Immature natural killer cell (primary cell): ENCODE data around the gene CRB1. TPM values are rescaled to one million over a fixed set of nuclear protein-coding genes. Genes with fewer than 3 reads are reported as not detected.

Source experiments
- DNase-seq, 3 donors: peaks; one replicate each; pipeline ENCODE4 v3.0.0; 2022; ENCODE audit warnings: mixed read lengths in 1 of 3
- H3K27ac Mint-ChIP-seq, 6 donors: one replicate each; pipeline ENCODE4 v1.8.0; 2020; ENCODE audit warnings: mixed read lengths in 6 of 6, mild to moderate bottlenecking in 5 of 6, inconsistent platforms in 4 of 6, moderate library complexity in 3 of 6
- H3K27me3 Mint-ChIP-seq, 3 donors: one replicate each; pipeline ENCODE4 v1.8.0; 2020 to 2021; ENCODE audit warnings: low read depth in 3 of 3, mild to moderate bottlenecking in 3 of 3, mixed read lengths in 3 of 3, moderate library complexity in 3 of 3, inconsistent platforms in 1 of 3
- H3K36me3 Mint-ChIP-seq, 3 donors: one replicate each; pipeline ENCODE4 v1.8.0; 2020; ENCODE audit warnings: mixed read lengths in 3 of 3, inconsistent platforms in 2 of 3, mild to moderate bottlenecking in 2 of 3
- H3K4me1 Mint-ChIP-seq, 2 donors: one replicate each; pipeline ENCODE4 v1.8.0; 2020; ENCODE audit warnings: inconsistent platforms in 2 of 2, mild to moderate bottlenecking in 2 of 2, mixed read lengths in 2 of 2, moderate library complexity in 1 of 2
- H3K4me3 Mint-ChIP-seq, 5 donors: one replicate each; pipeline ENCODE4 v1.8.0; 2020; ENCODE audit warnings: mild to moderate bottlenecking in 5 of 5, mixed read lengths in 5 of 5, inconsistent platforms in 3 of 5, moderate library complexity in 3 of 5
- H3K9me3 Mint-ChIP-seq, 6 donors: one replicate each; pipeline ENCODE4 v1.8.0; 2020; ENCODE audit warnings: mild to moderate bottlenecking in 6 of 6, mixed read lengths in 6 of 6, inconsistent platforms in 4 of 6, moderate library complexity in 3 of 6
- polyA plus RNA-seq, 3 donors: library from polyadenylated mRNA; unstranded; fragments of 300-500 nt; fragmentation: Illumina TruSeq; gene quantifications; one replicate each; pipeline ENCODE4 v1.2.3, GENCODE V29; 2021

CRB1 gene
- polyA plus RNA-seq, 3 donors from 2014 or later: 0.26 to 0.53 TPM; not detected in 1

- no peak overlapping the region for H3K4me3 Mint-ChIP-seq
Measured at GRCh38 chr1:197307551-197307950, 39.5 kb downstream of the CRB1 start.

GRCh38 chr1:197311081-197311480, 43.0 kb downstream of the CRB1 start:
- Mint-ChIP-seq H3K9me3 (no peaks in the 10 kb centered on the region), H3K4me3 (no peak overlapping the region), H3K27ac (no peak overlapping the region), H3K27me3 (peaks cover 0 to 13% (median 2%) of the 10 kb centered on the region in 3 donors), H3K36me3 (no peaks in the 10 kb centered on the region), H3K4me1 (no peaks in the 10 kb centered on the region)
- no peak for DNase-seq

More at GRCh38 chr1:197307551-197307950, 39.5 kb downstream of the CRB1 start:
- peaks cover 0 to 10% (median 4%) of the 10 kb centered on the region in 3 donors for H3K27me3 Mint-ChIP-seq
- no peaks in the 10 kb centered on the region for H3K4me1 Mint-ChIP-seq
- H3K36me3 Mint-ChIP-seq: no peaks in the 10 kb centered on the region
- no peak for DNase-seq
- peaks cover 0 to 2% (median 0%) of the 10 kb centered on the region in 6 donors for H3K9me3 Mint-ChIP-seq
- no peak overlapping the region for H3K27ac Mint-ChIP-seq

DNA sequence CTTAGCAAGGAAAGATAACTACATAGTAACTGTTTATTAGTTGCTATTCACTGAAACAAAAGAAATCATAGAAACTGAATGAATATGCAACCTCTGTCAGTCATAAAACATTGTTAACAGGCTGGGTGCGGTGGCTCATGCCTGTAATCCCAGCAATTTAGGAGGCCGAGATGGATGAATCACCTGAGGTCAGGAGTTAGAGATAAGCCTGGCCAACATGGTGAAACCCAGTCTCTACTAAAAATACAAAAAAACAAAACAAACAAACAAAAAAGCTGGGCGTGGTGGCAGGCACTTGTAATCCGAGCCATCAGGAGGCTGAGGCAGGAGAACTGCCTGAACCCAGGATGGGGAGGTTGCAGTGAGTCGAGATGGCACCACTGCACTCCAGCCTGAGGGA, 44.1 kb downstream of the CRB1 start:
- Mint-ChIP-seq H3K4me1 (no peaks in the 10 kb centered on the region), H3K4me3 (no peak overlapping the region), H3K9me3 (no peaks in the 10 kb centered on the region), H3K27me3 (peaks cover 1 to 13% (median 4%) of the 10 kb centered on the region in 3 donors), H3K27ac (no peak overlapping the region), H3K36me3 (no peaks in the 10 kb centered on the region)
- DNase-seq: no peak

DNA sequence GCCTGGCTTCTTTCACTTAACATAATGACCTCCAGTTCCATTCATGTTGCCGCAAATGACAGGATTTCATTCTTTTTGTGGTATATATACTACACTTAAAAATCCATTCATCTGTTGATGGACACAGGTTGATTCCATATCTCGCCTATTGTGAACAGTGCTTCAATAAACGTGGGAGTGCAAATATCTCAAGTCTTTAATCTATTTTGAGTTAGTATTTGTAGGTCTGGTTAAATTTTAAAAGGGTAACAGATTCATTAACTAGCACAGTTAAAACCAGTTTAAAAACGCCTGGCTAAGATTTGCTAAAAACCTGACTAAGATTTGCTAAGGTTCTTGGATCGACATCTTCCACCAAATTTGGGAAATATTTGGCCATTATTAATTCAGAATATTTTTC, 45.7 kb downstream of the CRB1 start:
- Mint-ChIP-seq H3K4me1 (no peaks in the 10 kb centered on the region), H3K27ac (no peak overlapping the region), H3K4me3 (no peak overlapping the region), H3K9me3 (no peaks in the 10 kb centered on the region), H3K36me3 (no peaks in the 10 kb centered on the region), H3K27me3 (peaks cover 1 to 7% (median 4%) of the 10 kb centered on the region in 3 donors)
- DNase-seq: no peak

GRCh38 chr1:197314682-197315081, 46.6 kb downstream of the CRB1 start:
- H3K9me3 Mint-ChIP-seq: no peaks in the 10 kb centered on the region

DNA sequence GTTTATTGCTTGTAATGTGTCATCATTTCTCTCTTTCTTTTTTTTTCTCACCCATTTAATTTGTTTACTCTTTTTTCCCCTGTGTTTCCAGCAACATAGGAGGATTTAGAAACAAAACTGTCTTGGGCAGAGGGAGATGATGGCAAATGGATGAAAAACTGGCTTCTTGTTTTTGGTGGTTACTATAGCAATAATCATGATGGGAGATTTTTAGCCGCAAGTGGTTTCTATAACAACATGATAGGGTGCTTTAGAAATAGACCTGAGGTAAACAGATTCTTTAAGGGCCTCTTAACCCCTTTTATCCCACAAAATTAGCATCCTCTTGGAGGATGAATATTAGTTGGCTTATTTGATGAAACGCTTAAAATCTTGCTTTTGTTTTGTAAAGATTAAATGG, 51.6 kb downstream of the CRB1 start:
- Mint-ChIP-seq H3K27me3 (peaks cover 1 to 4% (median 2%) of the 10 kb centered on the region in 3 donors), H3K9me3 (no peaks in the 10 kb centered on the region), H3K4me3 (no peak overlapping the region), H3K36me3 (no peaks in the 10 kb centered on the region), H3K27ac (no peak overlapping the region), H3K4me1 (no peaks in the 10 kb centered on the region)
- DNase-seq: no peak

More at GRCh38 chr1:197314682-197315081, 46.6 kb downstream of the CRB1 start:
- H3K4me3 Mint-ChIP-seq: no peak overlapping the region
- H3K27me3 Mint-ChIP-seq: peaks cover 1 to 10% (median 4%) of the 10 kb centered on the region in 3 donors
- no peaks in the 10 kb centered on the region for H3K36me3 Mint-ChIP-seq
- H3K27ac Mint-ChIP-seq: no peak overlapping the region
- H3K4me1 Mint-ChIP-seq: no peaks in the 10 kb centered on the region
- DNase-seq: no peak

DNA sequence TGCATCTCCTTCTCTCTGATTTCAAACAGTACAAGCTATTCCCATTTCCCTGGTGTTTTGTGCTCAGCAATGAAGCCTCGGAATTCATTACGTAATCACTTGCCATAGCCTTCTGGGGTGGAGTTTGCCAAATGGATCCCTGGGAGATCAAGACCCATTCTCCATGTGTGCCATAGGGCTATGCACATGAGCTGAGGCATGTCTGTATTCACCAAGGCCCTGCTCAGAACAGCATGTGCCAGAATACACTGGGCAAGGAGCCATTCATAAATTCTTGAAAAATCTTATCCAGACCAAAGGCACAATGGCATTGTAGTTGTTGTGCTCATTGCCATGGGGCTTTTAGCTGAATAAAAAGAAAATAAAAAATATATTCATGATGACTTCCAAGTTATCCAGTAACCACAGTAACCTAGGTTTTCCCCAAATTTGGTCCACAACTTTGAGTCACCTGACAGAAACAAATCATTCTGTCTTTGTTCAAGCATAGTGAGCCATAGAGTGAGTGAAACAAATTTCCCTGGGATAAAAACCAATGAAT, 53.0 kb downstream of the CRB1 start:
- no peaks in the 10 kb centered on the region for H3K36me3 Mint-ChIP-seq
- H3K27ac Mint-ChIP-seq: no peak overlapping the region
- H3K4me3 Mint-ChIP-seq: no peak overlapping the region
- H3K4me1 Mint-ChIP-seq: no peaks in the 10 kb centered on the region
- no peaks in the 10 kb centered on the region for H3K9me3 Mint-ChIP-seq
- DNase-seq: no peak
- H3K27me3 Mint-ChIP-seq: peaks cover 1 to 4% (median 2%) of the 10 kb centered on the region in 3 donors

DNA sequence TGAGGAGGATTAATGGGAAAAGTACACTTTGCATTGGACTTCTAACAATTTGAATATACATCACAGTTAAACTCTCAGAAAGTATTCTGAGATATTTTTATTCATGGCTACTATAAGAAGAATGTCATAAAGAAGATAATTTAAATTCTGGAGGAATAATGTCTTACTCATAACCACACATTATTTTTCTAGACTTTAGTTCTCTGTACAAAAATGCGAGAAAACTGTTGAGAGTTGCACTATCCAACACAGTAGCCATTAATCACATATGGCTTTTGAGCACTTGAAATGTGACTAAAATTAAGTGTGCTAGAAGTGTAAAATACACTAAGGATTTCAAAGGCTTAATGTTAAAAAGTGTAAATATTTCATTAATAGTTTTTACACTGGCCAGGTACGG, 53.8 kb downstream of the CRB1 start:
- peaks cover 0 to 4% (median 1%) of the 10 kb centered on the region in 3 donors for H3K27me3 Mint-ChIP-seq
- H3K4me3 Mint-ChIP-seq: no peak overlapping the region
- no peak overlapping the region for H3K27ac Mint-ChIP-seq
- DNase-seq: no peak
- H3K4me1 Mint-ChIP-seq: no peaks in the 10 kb centered on the region
- H3K9me3 Mint-ChIP-seq: no peaks in the 10 kb centered on the region
- no peaks in the 10 kb centered on the region for H3K36me3 Mint-ChIP-seq

GRCh38 chr1:197327776-197328364, 59.8 kb downstream of the CRB1 start:
- DNase-seq: no peak
- Mint-ChIP-seq H3K27ac (no peak overlapping the region), H3K4me3 (no peak overlapping the region)

GRCh38 chr1:197330213-197330612, 62.2 kb downstream of the CRB1 start:
- no peak for DNase-seq
- Mint-ChIP-seq H3K27ac (no peak overlapping the region), H3K4me1 (no peaks in the 10 kb centered on the region)

More at GRCh38 chr1:197327776-197328364, 59.8 kb downstream of the CRB1 start:
- Mint-ChIP-seq H3K4me1 (no peaks in the 10 kb centered on the region), H3K36me3 (no peaks in the 10 kb centered on the region), H3K27me3 (peaks cover 0 to 6% (median 0%) of the 10 kb centered on the region in 3 donors), H3K9me3 (peaks cover 0 to 3% (median 0%) of the 10 kb centered on the region in 6 donors)

DNA sequence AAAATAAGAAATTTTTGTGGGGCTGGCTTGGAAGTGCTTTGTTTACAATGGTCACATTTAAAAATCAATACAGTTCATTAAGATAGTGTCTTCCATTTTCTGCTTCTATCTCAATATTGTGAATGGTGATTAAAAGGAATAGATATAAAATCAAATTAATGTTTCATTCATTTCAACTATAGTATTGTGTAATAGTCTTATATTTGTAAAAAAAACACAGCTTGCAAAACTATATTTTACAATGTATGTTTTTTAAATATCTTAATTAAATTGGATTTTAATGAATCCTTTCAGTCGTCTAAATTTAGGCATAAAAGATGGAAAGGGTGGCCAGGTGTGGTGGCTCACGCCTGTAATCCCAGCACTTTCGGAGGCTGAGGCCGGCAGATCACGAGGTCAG, 63.5 kb downstream of the CRB1 start:
- peaks cover 0 to 3% (median 0%) of the 10 kb centered on the region in 6 donors for H3K9me3 Mint-ChIP-seq
- H3K27ac Mint-ChIP-seq: no peak overlapping the region

More at GRCh38 chr1:197330213-197330612, 62.2 kb downstream of the CRB1 start:
- Mint-ChIP-seq H3K36me3 (no peaks in the 10 kb centered on the region), H3K4me3 (no peak overlapping the region), H3K27me3 (peaks cover 0 to 6% (median 2%) of the 10 kb centered on the region in 3 donors), H3K9me3 (peaks cover 0 to 3% (median 0%) of the 10 kb centered on the region in 6 donors)

DNA sequence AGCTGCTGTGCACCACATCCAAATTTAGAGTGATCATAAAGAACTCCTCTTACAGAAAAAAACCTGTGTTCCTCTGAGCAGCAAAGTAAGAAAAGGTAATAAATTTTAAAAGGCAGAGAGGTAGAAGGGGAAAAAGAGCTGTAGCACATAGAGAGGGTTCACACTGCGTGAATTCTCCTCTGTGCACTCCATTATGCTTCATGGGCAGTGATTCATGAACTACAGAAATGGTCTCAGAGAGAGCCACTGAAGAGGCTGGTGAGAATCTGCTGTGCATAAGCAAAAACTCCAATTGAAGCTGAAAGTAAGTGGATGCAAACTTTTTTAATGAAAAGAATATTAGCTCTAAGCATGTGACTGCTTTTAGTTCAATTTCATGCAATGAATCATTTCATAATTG, 65.0 kb downstream of the CRB1 start:
- no peak overlapping the region for H3K27ac Mint-ChIP-seq
- no peaks in the 10 kb centered on the region for H3K4me1 Mint-ChIP-seq
- H3K27me3 Mint-ChIP-seq: peaks cover 0 to 4% (median 4%) of the 10 kb centered on the region in 3 donors
- H3K9me3 Mint-ChIP-seq: peaks cover 0 to 3% (median 0%) of the 10 kb centered on the region in 6 donors
- DNase-seq: no peak
- H3K4me3 Mint-ChIP-seq: no peak overlapping the region
- no peaks in the 10 kb centered on the region for H3K36me3 Mint-ChIP-seq

More for the DNA sequence above, 63.5 kb downstream of the CRB1 start:
- H3K36me3 Mint-ChIP-seq: no peaks in the 10 kb centered on the region
- no peak overlapping the region for H3K4me3 Mint-ChIP-seq
- no peaks in the 10 kb centered on the region for H3K4me1 Mint-ChIP-seq
- DNase-seq: no peak
- H3K27me3 Mint-ChIP-seq: peaks cover 0 to 6% (median 4%) of the 10 kb centered on the region in 3 donors

DNA sequence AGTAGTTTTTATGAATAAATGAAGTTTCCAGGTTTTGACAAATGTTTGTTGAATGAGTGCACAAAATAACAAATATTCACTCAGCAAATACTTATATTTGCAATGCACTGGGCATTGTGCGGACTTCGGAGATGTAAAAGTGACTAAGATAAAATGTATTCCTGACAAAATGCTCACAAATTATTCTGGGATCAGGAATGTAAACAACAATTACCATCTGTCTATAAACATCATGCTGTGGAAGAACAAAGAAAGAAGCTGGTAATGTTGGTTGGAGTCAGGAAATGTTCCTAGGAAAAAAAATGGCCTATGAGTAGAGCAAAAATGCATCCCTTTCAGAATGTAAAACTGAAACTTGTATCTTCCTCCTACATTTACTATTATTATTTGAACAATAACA, 68.5 kb downstream of the CRB1 start:
- Mint-ChIP-seq H3K4me1 (no peaks in the 10 kb centered on the region), H3K4me3 (no peak overlapping the region), H3K36me3 (no peaks in the 10 kb centered on the region), H3K27me3 (peaks cover 0 to 4% (median 0%) of the 10 kb centered on the region in 3 donors), H3K27ac (no peak overlapping the region), H3K9me3 (no peaks in the 10 kb centered on the region)
- DNase-seq: no peak

- H3K4me1 Mint-ChIP-seq: no peaks in the 10 kb centered on the region
- H3K27me3 Mint-ChIP-seq: peaks cover 0 to 2% (median 0%) of the 10 kb centered on the region in 3 donors
- no peaks in the 10 kb centered on the region for H3K9me3 Mint-ChIP-seq
- no peak overlapping the region for H3K4me3 Mint-ChIP-seq
- H3K36me3 Mint-ChIP-seq: no peaks in the 10 kb centered on the region
- H3K27ac Mint-ChIP-seq: no peak overlapping the region
- DNase-seq: no peak
Measured at GRCh38 chr1:197339106-197340060, 71.3 kb downstream of the CRB1 start.
